Activated T-cell treated with anti-CD3 and anti-CD28 coated beads for 24 hours (primary cell): Measurements from ENCODE around the gene CHST11.

Experiments
- DNase-seq: peaks from one replicate; pipeline ENCODE4 v3.0.0-alpha.2; 2020; ENCODE audit warnings: low read depth

CHST11 gene

DNA sequence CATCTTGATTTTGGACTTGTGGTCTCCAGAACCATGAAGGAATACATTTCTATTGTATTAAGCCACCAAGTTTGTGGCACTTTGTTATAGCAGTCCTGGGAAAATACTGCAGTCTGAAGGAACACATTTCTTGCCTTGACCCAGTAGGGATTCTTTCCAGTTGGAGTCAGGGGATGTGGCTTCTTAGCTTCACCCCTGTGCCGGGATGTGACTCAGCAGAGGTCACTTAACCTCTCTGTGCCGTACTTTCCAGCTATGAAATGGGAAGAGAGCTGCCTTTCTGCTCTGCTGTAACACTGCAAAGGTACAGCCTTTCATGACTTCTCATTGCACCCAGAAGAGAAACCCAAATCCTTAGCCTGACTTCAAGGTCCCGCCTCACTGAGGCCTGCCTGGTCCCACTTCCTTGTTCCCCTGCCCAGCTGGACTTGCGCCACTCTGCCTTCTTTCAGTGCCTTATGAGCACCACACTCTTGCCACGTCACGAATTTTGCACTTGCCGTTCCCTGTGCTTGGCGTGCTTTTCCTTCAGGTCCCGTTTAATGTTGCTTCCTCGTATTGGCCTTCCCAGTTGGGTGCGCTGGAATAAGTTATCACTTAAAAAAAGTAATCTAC is 24.2 kb downstream of the CHST11 start:
- no peak for DNase-seq

- no peak for DNase-seq
Observed at GRCh38 chr12:104482113-104482512, 25.4 kb downstream of the CHST11 start.

- DNase-seq, result no peak
Observed at GRCh38 chr12:104482748-104483147, 26.0 kb downstream of the CHST11 start.

GRCh38 chr12:104484079-104484478 is 27.3 kb downstream of the CHST11 start:
- DNase-seq, result no peak

GRCh38 chr12:104485651-104486362 is 29.1 kb downstream of the CHST11 start:
- peak; percentile 38 for DNase-seq

DNA sequence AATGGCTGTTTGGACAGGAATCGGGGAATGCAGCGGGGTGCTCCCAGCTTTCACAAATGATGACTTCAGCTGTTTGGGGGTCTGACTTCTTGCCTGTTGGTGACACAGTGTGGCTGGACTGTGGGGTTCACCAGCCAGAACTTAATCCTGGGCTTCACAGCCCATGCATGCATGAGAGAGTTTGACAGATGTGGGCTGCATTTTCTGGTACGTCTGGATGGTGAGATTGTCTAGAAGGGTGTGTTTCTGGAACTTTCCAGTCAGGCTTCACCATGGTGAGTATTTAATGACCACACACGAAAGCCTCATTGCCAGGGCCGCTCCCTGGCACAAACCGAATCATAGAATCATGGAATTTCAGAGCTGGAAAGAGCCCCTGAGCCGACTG is 29.6 kb downstream of the CHST11 start:
- no peak for DNase-seq

DNA sequence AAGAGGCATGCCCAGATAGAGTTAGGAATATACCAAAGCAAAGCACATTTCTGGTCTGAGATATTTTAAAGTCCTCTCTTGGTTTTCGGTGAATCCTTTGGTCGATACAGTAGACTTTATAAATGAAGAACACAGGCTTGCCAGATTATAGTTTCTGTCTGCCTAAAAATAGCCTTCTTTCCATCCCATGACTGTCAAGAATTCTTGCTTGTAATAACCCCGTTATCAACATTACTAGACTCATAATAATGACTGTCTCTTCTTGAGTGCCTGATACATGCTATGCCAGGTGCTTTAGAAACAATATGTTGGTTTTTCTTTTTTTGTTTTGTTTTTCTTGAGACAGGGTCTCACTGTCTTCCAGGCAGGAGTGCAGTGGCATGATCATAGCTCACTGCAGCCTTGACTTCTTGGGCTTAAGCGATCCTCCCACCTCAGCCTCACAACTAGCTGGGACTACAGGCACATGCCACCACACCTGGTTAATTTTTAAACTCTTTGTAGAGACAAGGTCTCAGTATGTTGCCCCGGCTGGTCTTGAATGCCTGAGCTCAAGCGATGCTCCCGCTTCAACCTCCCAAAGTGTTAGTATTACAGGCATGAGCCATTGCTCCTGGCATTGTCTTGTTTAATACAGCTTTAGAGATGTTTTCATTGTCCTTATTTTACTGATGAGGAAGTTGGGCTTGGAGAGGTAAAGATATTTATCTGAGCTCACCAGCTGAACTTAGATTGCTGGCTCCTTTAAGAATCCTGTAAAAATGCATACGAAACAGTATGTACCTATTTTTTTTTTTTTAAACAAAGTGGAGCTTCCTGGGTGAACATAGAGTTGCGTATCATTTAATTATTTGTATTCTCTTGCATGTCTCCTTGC is 30.4 kb downstream of the CHST11 start:
- DNase-seq, result no peak

DNA sequence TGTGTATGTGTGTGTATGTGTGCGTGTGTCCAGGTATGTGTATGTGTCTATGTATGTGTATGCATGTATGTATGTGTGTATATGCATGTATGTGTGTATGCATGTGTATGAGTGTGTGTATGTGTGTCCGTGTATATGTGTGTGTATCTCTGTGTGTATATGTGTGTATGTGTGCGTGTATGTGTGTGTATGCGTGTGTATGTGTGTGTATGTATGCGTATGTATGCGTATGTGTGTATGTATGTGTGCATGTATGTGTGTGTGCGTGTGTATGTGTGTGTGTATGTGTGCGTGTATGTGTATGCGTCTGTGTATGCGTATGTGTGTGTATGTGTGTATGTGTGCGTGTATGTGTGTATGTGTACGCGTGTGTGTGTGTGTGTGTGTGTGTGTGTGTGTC is 31.6 kb downstream of the CHST11 start:
- DNase-seq, result no peak

GRCh38 chr12:104490186-104490585 is 33.4 kb downstream of the CHST11 start:
- no peak for DNase-seq

DNA sequence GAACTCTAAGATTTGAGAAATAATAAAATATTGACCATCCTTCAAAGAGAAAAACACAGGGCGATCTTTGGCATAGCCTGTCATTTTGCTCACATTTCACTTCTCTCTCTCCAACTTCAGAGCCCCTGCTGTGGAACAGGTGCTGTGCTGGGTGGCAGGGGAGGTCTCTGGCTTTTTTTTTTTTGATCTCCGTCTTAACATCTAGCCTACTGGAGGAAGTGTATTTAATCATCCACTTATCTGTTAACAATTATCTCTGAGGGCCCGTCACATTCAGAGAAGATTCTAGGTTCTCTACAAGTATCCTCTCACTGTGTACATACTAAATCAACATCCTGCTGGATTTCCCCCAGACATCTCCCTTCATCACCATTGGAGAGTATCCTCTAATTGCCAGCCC is 34.1 kb downstream of the CHST11 start:
- DNase-seq, result no peak

GRCh38 chr12:104493496-104493895 is 36.7 kb downstream of the CHST11 start:
- no peak for DNase-seq

DNA sequence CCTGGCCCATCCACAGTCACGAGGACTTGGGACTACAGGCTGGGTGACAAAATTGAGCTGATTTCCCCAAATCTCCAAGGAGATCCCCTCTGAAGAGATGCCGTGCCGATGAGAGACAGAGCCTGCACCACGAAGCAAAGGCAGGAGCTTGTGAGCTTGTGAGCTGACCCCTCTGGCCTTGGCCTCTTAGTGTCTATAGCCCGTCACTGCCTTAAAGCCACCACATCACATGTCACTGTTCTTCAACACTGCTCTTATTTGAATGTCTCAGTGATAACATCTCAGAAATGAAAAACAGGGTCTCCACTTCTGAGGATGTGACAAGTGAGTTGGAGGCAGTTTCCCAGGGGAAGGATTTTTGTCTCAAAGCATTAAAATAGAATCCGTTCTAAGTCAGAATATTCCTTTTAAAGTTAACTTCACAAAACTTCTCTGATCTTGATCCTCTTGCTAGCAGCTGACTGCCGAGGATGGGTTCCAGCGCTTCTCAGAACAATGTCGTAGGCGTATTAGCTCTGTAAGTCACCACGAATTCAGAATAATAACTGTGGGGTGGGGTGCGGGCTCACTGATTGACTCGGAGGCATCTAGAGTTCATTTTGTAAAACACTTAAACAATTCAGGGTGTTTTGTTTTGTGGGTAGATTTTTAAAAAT is 37.5 kb downstream of the CHST11 start:
- DNase-seq, result peak; percentile 67

GRCh38 chr12:104494793-104495158 is 38.0 kb downstream of the CHST11 start:
- DNase-seq, result no peak

DNA sequence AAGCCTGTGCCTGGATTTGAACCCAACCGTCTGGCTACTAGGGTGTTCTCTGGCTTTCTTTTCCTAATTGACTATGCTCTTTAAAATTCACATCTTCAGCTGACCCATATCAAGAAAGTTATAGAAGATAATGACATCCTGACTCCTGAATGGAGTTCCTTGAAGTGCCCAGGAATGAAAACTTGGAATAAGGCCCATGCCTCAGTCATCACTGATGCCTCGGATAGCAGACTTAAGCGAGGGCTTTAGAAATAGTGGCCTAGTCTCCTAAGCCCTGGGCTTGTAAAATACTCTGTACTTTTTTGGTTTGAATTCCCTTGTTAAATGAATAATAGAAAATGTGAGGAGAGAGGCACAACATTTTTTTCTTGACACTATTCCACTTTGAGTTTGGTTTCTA is 39.0 kb downstream of the CHST11 start:
- DNase-seq, result no peak

GRCh38 chr12:104496336-104496735 is 39.6 kb downstream of the CHST11 start:
- no peak for DNase-seq

- no peak for DNase-seq
Observed at GRCh38 chr12:104498211-104498801, 41.6 kb downstream of the CHST11 start.

DNA sequence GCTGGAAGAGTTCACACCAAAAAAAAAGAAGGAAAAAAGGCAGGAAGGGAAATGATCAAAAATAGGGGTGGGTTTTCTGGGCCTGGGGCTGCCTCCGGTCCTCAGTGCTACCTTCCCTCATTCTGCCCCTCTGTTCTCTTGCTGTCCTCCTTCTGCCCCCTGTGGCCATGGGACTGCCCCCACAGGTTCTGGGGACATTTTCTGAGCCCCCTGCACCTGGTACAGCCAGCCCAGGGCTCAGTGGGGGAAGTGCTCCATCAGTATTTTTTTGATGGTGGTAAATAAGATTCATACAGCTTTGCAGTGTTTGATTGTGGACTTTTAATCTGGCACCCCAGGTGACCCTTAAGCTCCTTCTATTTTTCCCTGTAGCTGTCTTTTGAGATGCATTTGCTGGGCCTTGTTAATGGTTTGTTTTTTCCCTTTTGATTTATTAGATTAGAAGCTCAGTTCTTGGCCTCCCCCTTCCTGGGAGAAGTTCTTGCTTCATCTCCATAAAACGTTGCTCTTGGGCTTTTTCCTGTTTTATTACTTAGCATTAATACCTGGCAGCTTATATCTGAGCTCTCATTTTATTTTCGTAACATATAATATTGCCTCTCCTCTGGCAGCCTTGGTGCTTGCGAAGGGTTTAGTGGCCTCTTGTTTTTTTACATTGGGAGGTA is 43.1 kb downstream of the CHST11 start:
- no peak for DNase-seq

DNA sequence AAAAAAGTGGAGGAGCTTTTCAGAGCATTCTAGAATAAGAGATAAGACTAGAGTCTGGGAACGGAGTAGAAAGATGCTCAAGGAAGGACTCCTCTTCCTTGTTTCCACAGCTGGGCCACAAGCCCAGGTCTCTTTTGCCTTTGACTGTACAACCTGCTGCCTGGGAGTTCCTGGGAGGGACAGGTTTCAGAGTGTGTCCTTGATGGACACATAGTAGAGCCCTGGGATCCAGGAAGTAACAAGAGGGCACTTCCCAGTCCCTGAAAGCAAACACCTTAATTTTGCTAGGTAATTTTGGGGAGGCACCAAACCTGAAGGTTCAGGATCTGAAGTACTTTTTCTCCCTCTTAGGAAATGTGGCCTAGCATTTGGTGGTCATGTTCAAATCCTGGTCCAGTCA is 44.4 kb downstream of the CHST11 start:
- DNase-seq, result no peak

DNA sequence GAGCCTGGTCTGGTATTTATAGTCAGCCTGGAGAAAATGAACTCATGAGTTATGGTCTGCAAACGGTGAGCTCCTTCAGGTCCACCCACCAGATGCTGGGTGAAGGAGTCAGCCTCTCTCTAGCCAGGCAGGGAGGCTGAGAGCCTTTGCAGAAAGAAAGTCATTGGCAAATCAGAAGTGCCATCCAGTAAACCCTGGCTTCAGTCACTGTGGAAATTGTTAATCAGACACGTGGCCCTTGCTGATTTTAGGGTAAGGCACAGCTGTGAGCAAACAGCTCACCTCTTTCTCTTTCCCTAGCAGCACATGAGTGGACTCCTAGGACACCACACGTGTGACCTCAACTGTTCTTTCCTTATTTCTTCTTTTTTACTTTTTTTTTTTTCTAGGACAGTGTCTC is 44.9 kb downstream of the CHST11 start:
- no peak for DNase-seq

DNA sequence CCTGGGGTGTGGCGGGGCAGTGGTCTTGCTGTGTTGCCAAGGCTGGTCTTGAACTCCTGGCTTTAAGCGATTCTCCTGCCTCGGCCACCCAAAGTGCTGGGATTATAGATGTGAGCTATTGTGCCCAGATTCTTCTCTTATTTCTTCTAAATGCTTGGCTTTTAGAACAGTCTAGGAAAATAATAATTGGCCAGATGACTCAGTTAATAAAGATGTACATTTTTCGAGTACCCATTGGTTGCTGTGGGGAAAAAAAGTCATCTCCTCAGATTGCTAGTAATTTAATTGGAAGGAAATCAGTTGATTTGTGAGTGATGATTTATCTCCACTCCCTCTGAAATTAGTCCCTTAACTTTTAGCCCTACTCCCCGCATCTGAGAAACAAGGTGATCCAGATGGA is 45.5 kb downstream of the CHST11 start:
- DNase-seq, result no peak

- no peak for DNase-seq
Observed at GRCh38 chr12:104502638-104503037, 45.9 kb downstream of the CHST11 start.

GRCh38 chr12:104503191-104503590 is 46.4 kb downstream of the CHST11 start:
- no peak for DNase-seq
